GM21526 (cell line): ENCODE results near the gene RIMBP2.

Source experiments
- ATAC-seq: cut with Tn5 transposase; IDR thresholded peaks from one replicate; pipeline ENCODE4 v1.9.1; 2021; ENCODE audit warnings: moderate library complexity; ENCODE audit not compliant: unreplicated experiment, low FRiP score

The RIMBP2 gene

GRCh38 chr12:130496516-130497120 lies 219.5 kb downstream of the RIMBP2 start:
- ATAC-seq = no peak

- ATAC-seq = no peak
Observed at GRCh38 chr12:130495156-130495555, 220.9 kb downstream of the RIMBP2 start.

GRCh38 chr12:130494736-130495135 lies 221.4 kb downstream of the RIMBP2 start:
- no peak for ATAC-seq

- no peak for ATAC-seq
Observed at GRCh38 chr12:130493951-130494350, 222.1 kb downstream of the RIMBP2 start.

GRCh38 chr12:130491421-130492357 lies 224.4 kb downstream of the RIMBP2 start:
- ATAC-seq = no peak

- ATAC-seq = no peak
Observed at GRCh38 chr12:130490674-130491073, 225.4 kb downstream of the RIMBP2 start.

- no peak for ATAC-seq
Observed at GRCh38 chr12:130489293-130489692, 226.8 kb downstream of the RIMBP2 start.

- ATAC-seq = no peak
Observed at GRCh38 chr12:130488358-130488710, 227.8 kb downstream of the RIMBP2 start.

- no peak for ATAC-seq
Observed at GRCh38 chr12:130487636-130488357, 228.3 kb downstream of the RIMBP2 start.

GRCh38 chr12:130486891-130487416 lies 229.1 kb downstream of the RIMBP2 start:
- ATAC-seq = no peak

GRCh38 chr12:130486146-130486435 lies 230.0 kb downstream of the RIMBP2 start:
- ATAC-seq = no peak

- no peak for ATAC-seq
Observed at GRCh38 chr12:130485291-130486145, 230.6 kb downstream of the RIMBP2 start.

- no peak for ATAC-seq
Observed at GRCh38 chr12:130484221-130484620, 231.9 kb downstream of the RIMBP2 start.

- no peak for ATAC-seq
Observed at GRCh38 chr12:130483616-130484180, 232.4 kb downstream of the RIMBP2 start.

- no peak for ATAC-seq
Observed at GRCh38 chr12:130482448-130482847, 233.7 kb downstream of the RIMBP2 start.

- ATAC-seq = no peak
Observed at GRCh38 chr12:130481392-130481879, 234.7 kb downstream of the RIMBP2 start.

GRCh38 chr12:130480887-130481286 lies 235.2 kb downstream of the RIMBP2 start:
- ATAC-seq = no peak

GRCh38 chr12:130480231-130480630 lies 235.9 kb downstream of the RIMBP2 start:
- no peak for ATAC-seq

GRCh38 chr12:130479401-130480125 lies 236.5 kb downstream of the RIMBP2 start:
- no peak for ATAC-seq
